SJCRH30 (cell line): Measurements from ENCODE around the gene CDRT4. TPM values are rescaled to one million over a fixed set of nuclear protein-coding genes. Genes with fewer than 3 reads are reported as not detected.

Experiments used
- DNase-seq, 2 experiments: peaks; one replicate each; pipeline ENCODE4 v3.0.0-alpha.2; 2015 to 2020
- H3K27ac ChIP-seq: fragments of 250-450 bp; sonication (Bioruptor Pico); 2 replicates; pipeline ENCODE4 v1.5.1; 2020; ENCODE audit warnings: mild to moderate bottlenecking, moderate library complexity
- H3K27me3 ChIP-seq: fragments of 250-450 bp; sonication (Bioruptor Pico); 2 replicates; pipeline ENCODE4 v1.5.1; 2020; ENCODE audit warnings: mild to moderate bottlenecking, moderate library complexity
- H3K36me3 ChIP-seq: fragments of 250-450 bp; sonication (Bioruptor Pico); 2 replicates; pipeline ENCODE4 v1.5.1; 2020; ENCODE audit warnings: mild to moderate bottlenecking, moderate library complexity
- H3K4me1 ChIP-seq: fragments of 250-450 bp; sonication (Bioruptor Pico); 2 replicates; pipeline ENCODE4 v1.5.1; 2020; ENCODE audit warnings: mild to moderate bottlenecking, moderate library complexity
- H3K4me3 ChIP-seq: fragments of 250-450 bp; sonication (Bioruptor Pico); 2 replicates; pipeline ENCODE4 v1.5.1; 2020; ENCODE audit warnings: mild to moderate bottlenecking, moderate library complexity
- H3K9me3 ChIP-seq: fragments of 250-450 bp; sonication (Bioruptor Pico); replicated peaks from 2 replicates; pipeline ENCODE4 v1.5.1; 2020; ENCODE audit warnings: mild to moderate bottlenecking, moderate library complexity
- total RNA-seq: library from RNA; depleted of rRNA; stranded (reverse); fragments of >200 nt; shearing (Covaris generic); gene quantifications from 2 replicates; pipeline ENCODE4 v1.2.3, GENCODE V29; 2014

The CDRT4 gene
- total RNA-seq, 1 experiment from 2014 or later: 0.04 TPM

DNA sequence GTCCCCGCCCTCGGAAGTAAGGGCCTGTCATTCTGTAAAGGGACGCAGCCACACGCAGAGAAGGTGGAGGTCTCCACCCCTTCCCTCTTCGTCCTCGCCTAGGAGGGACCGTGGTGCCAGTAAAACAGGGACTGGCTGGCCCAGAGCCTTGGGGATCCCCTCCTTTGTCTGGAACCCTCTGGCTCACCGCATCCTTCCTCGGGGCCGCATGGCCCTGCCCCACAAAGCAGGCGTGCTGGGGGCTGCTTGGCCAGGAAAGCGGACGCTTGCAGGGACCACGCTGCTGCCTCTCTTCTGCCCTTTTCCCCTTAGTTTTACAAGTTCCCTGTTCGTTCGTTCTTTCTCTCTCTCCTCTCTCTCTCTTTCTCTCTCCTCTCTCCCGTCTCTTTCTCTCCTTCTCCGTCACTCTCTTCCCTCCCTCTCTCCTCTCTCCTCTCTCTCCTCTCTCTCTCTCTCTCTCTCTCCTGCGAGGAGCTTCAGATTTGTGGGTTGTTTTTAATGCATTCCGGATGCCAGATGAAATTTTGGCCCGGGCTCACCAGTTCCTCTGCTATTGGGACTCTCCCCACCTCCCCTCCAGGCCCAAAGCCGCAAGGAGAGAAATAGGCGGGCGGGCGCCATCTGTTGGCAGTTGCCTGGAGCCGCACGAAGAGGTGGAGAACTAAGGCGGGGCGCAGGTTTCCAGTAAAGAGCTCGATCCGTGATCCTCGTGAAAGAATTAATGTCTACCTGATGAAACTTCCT, 35.1 kb upstream of the CDRT4 start:
- H3K9me3 ChIP-seq: no peaks in the 10 kb centered on the region; the same call in 1 of the 2 replicates
- no peak overlapping the region for H3K27ac ChIP-seq
- no peaks in the 10 kb centered on the region; the same call in 1 of the 2 replicates for H3K27me3 ChIP-seq
- no peaks in the 10 kb centered on the region for H3K4me1 ChIP-seq
- H3K4me3 ChIP-seq: no peak overlapping the region
- peak; percentile 91 to 97 for DNase-seq
- H3K36me3 ChIP-seq: no peaks in the 10 kb centered on the region

GRCh38 chr17:15501793-15502192, 34.4 kb upstream of the CDRT4 start:
- no peaks in the 10 kb centered on the region; the same call in none of the 2 replicates for H3K9me3 ChIP-seq
- peak in 1 of 2 experiments; percentile 39 for DNase-seq
- no peaks in the 10 kb centered on the region; the same call in 1 of the 2 replicates for H3K27me3 ChIP-seq

GRCh38 chr17:15501282-15501681, 33.9 kb upstream of the CDRT4 start:
- H3K27me3 ChIP-seq: no peaks in the 10 kb centered on the region; the same call in 1 of the 2 replicates
- H3K36me3 ChIP-seq: no peaks in the 10 kb centered on the region
- DNase-seq: no peak
- H3K4me3 ChIP-seq: no peak overlapping the region
- H3K9me3 ChIP-seq: no peaks in the 10 kb centered on the region; the same call in none of the 2 replicates
- no peak overlapping the region for H3K27ac ChIP-seq
- H3K4me1 ChIP-seq: no peaks in the 10 kb centered on the region

More at GRCh38 chr17:15501793-15502192, 34.4 kb upstream of the CDRT4 start:
- H3K4me3 ChIP-seq: no peak overlapping the region
- no peak overlapping the region for H3K27ac ChIP-seq
- no peaks in the 10 kb centered on the region for H3K36me3 ChIP-seq
- H3K4me1 ChIP-seq: no peaks in the 10 kb centered on the region

GRCh38 chr17:15498107-15498506, 30.7 kb upstream of the CDRT4 start:
- H3K4me1 ChIP-seq: no peaks in the 10 kb centered on the region
- H3K9me3 ChIP-seq: no peaks in the 10 kb centered on the region; the same call in none of the 2 replicates
- no peak overlapping the region for H3K27ac ChIP-seq
- DNase-seq: peak; percentile 38 to 70
- no peaks in the 10 kb centered on the region for H3K36me3 ChIP-seq
- H3K4me3 ChIP-seq: no peak overlapping the region
- H3K27me3 ChIP-seq: no peaks in the 10 kb centered on the region; the same call in 1 of the 2 replicates

- Histone ChIP-seq H3K4me3 (no peak overlapping the region), H3K27me3 (no peaks in the 10 kb centered on the region; the same call in 1 of the 2 replicates), H3K36me3 (no peaks in the 10 kb centered on the region), H3K27ac (no peak overlapping the region), H3K9me3 (no peaks in the 10 kb centered on the region; the same call in none of the 2 replicates), H3K4me1 (no peaks in the 10 kb centered on the region)
- DNase-seq: no peak
Observed at GRCh38 chr17:15496735-15497670, 29.6 kb upstream of the CDRT4 start.

DNA sequence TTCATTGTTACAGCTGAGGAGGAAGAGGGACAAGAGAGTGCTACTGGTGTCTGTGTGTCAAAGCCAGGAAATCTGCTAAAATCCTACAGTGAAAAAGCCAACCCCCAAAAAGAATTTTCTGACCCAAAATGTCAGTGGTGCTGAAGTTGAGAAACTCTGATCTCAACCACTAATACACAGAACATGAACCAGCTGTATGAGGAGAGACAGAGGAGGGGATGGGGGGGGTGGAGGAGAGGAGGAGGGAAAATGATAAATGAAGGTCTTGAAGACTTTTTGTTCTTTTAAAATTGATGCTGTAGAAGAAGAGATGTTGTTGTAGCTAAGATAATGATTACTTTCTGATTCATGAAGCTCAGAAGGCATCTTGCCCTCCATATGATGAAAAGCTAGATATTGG, 27.4 kb upstream of the CDRT4 start:
- Histone ChIP-seq H3K27me3 (no peaks in the 10 kb centered on the region; the same call in 1 of the 2 replicates), H3K9me3 (no peaks in the 10 kb centered on the region; the same call in none of the 2 replicates), H3K27ac (no peak overlapping the region), H3K36me3 (no peaks in the 10 kb centered on the region), H3K4me3 (no peak overlapping the region), H3K4me1 (0 out of 2 replicates have a peak, but pooled peaks cover 5% of the 10 kb centered on the region)
- DNase-seq: no peak

GRCh38 chr17:15493693-15494035, 26.2 kb upstream of the CDRT4 start:
- Histone ChIP-seq H3K9me3 (no peaks in the 10 kb centered on the region; the same call in none of the 2 replicates), H3K36me3 (no peaks in the 10 kb centered on the region), H3K27ac (no peak overlapping the region), H3K4me3 (no peak overlapping the region), H3K4me1 (0 out of 2 replicates have a peak, but pooled peaks cover 5% of the 10 kb centered on the region), H3K27me3 (no peaks in the 10 kb centered on the region; the same call in 1 of the 2 replicates)
- DNase-seq: no peak

DNA sequence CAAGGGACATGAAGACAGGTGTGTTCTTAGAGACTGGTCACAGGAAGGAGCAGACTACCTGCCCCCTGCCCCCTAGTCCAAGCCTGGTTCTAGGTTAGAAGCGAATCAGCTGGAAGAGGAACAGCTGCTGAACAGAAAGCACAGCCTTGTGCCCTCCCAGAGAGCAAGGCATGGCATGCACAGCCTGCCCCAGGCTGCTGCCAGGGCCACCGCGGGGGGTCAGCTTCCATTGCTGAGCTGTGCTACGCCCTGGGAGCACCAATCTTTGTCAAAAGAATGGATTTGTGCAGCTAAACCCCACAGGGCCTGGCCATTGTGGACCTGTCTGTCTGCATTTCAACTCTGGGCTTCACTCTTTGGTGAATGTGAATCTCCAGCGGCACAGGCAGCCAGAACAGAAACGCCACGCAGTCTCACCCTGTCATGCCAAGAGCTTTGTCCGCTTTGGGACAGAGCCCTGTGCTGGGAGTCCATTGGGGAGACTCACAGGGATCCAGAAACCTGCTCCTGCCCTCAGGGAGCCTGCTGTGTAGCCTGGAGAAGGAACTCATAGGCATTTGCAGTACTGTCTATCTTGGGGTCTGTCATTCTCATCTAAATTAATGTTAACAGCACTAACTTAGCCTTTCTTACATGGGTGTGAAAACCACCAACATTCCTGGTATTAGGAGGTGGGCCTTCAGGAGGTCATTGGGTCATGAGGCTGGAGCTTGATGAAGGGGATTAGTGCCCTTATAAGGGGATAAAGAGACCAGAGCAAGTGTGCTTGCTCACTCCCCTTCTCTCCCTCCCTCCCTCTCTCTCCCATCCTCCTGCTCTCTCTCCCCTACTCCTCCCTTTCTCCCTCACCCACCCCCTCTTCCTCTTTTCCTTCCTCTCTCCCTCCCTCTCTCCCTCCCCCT, 25.6 kb upstream of the CDRT4 start:
- Histone ChIP-seq H3K4me1 (0 out of 2 replicates have a peak, but pooled peaks cover 5% of the 10 kb centered on the region), H3K4me3 (no peak overlapping the region), H3K9me3 (no peaks in the 10 kb centered on the region; the same call in none of the 2 replicates), H3K27ac (no peak overlapping the region), H3K36me3 (no peaks in the 10 kb centered on the region), H3K27me3 (no peaks in the 10 kb centered on the region; the same call in 1 of the 2 replicates)
- DNase-seq: no peak

- Histone ChIP-seq H3K9me3 (no peaks in the 10 kb centered on the region; the same call in 1 of the 2 replicates), H3K27me3 (no peaks in the 10 kb centered on the region; the same call in 1 of the 2 replicates), H3K4me1 (0 out of 2 replicates have a peak, but pooled peaks cover 5% of the 10 kb centered on the region), H3K36me3 (no peaks in the 10 kb centered on the region), H3K27ac (no peak overlapping the region), H3K4me3 (no peak overlapping the region)
- DNase-seq: no peak
Observed at GRCh38 chr17:15492186-15492585, 24.8 kb upstream of the CDRT4 start.

DNA sequence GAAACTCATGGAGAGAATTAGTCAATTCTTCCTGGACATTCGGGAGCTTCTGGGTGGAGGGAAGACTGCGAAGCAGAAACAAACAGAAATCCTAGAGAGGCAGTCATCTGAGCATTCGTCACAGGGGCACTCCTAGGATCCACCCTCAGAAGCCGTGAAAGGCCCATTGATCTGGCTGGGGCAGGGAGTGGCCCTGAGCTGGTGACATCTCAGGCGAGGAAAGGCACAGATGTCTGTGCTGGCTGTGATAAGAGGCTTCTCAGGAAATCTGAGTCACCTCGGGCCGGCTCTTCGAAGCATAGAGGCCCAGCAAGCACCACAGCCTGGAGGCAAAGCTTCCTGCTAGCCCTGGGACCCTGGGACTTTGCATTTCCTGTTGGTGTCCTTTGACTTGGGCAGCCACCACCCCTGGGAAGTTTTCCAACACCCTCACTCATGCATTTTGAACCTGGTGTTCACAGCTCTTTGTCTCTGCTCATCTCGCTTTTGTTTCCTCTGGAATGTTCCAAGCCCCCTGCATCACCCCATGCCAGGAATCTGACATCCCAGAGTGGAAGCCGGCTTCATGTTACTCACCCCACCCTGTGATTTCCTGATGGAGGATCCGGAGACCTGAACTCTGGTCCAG, 23.3 kb upstream of the CDRT4 start:
- DNase-seq: peak; percentile 46 to 70
- H3K27ac ChIP-seq: no peak overlapping the region

GRCh38 chr17:15488557-15488956, 21.1 kb upstream of the CDRT4 start:
- Histone ChIP-seq H3K4me1 (0 out of 2 replicates have a peak, but pooled peaks cover 5% of the 10 kb centered on the region), H3K27ac (no peak overlapping the region), H3K4me3 (no peak overlapping the region), H3K9me3 (no peaks in the 10 kb centered on the region), H3K27me3 (no peaks in the 10 kb centered on the region; the same call in 1 of the 2 replicates), H3K36me3 (no peaks in the 10 kb centered on the region)
- DNase-seq: peak in 1 of 2 experiments; percentile 34

More for the DNA sequence above, 23.3 kb upstream of the CDRT4 start:
- H3K36me3 ChIP-seq: no peaks in the 10 kb centered on the region
- no peak overlapping the region for H3K4me3 ChIP-seq
- no peaks in the 10 kb centered on the region for H3K27me3 ChIP-seq
- H3K4me1 ChIP-seq: 0 out of 2 replicates have a peak, but pooled peaks cover 5% of the 10 kb centered on the region
- H3K9me3 ChIP-seq: no peaks in the 10 kb centered on the region

DNA sequence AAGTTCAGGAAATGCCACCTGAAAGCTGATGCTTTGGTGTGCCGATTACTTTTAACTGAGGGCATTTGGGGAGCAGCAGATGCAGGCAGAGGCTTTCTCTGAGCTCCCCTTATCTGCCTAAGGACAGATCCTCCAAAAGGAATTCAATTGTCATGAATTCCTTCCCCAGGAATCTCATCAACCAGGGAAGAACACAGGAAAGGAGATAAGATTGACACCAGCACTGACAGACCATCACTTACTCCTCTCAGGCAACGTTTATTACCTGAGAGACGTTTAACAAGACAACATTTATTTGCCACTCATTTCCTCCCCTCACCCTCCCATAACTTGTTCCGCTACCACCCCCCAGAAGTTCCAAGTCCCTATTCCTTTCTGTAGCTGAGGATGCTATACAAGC, 17.6 kb upstream of the CDRT4 start:
- H3K9me3 ChIP-seq: no peaks in the 10 kb centered on the region
- H3K27ac ChIP-seq: no peak overlapping the region
- H3K27me3 ChIP-seq: no peaks in the 10 kb centered on the region; the same call in 1 of the 2 replicates
- no peak for DNase-seq
- no peaks in the 10 kb centered on the region for H3K36me3 ChIP-seq
- peaks cover 1% of the 10 kb centered on the region for H3K4me1 ChIP-seq
- H3K4me3 ChIP-seq: no peak overlapping the region

DNA sequence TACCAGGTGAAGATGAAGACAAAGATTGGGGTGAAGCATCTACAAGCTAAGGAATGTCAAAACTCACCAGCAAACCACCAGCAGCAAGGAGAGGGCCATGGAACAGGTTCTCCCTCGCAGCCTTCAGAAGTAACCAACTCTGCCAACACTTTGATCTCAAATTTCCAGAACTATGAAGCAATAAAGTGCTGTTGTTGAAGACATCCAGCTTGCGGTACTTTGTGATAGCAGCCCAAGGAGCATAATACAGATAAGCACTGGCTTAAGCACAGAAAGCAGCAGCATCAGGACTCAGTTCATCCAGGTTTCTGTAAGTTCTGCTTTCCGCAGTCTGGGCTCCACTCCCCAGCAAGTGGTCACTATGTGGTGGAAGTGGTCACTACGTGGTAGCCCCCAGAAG, 16.0 kb upstream of the CDRT4 start:
- H3K27me3 ChIP-seq: no peaks in the 10 kb centered on the region; the same call in 1 of the 2 replicates
- H3K36me3 ChIP-seq: no peaks in the 10 kb centered on the region
- H3K27ac ChIP-seq: no peak overlapping the region
- no peak for DNase-seq
- H3K4me1 ChIP-seq: peaks cover 7% of the 10 kb centered on the region
- no peaks in the 10 kb centered on the region for H3K9me3 ChIP-seq
- no peak overlapping the region for H3K4me3 ChIP-seq
